Caco-2 (cell line): Measurements from ENCODE around the gene RAD51C. TPM values are rescaled to one million over a fixed set of nuclear protein-coding genes. Genes with fewer than 3 reads are reported as not detected.
A peak's percentile ranks its signal among the peaks of the same experiment; 100 is the strongest.
"Not testable (repeated sequence)": the region's sequence is repeated elsewhere in the genome, so short reads cannot be mapped to it uniquely, and the experiment has no call there.

Experiments used
- Bru-seq: library from RNA; stranded (reverse); fragments of 400-500 nt; gene quantifications from one replicate; lab custom pipeline; 2021; lab: Mats Ljungman, UMichigan
- BruChase-seq, 2 experiments: library from RNA; stranded (reverse); fragments of 400-500 nt; gene quantifications; one replicate each; lab custom pipeline; 2021; lab: Mats Ljungman, UMichigan
- BruUV-seq: library from RNA; stranded (reverse); fragments of 400-500 nt; replicated peaks from 2 replicates; lab custom pipeline; 2021; lab: Mats Ljungman, UMichigan
- CTCF ChIA-PET: fragments of 300-600 bp; sonication (Branson Sonifier 250); formaldehyde crosslinking; loops from one replicate; lab custom pipeline; 2022; ENCODE audit warnings: antibody characterized with exemption; lab: Charles Lee
- POLR2A ChIA-PET: fragments of 300-600 bp; sonication (Branson Sonifier 250); formaldehyde crosslinking; loops from one replicate; lab custom pipeline; 2022; ENCODE audit warnings: antibody characterized with exemption; lab: Charles Lee
- DNase-seq, 2 experiments: peaks; one replicate each; pipeline versions ENCODE4 v3.0.0 to v3.0.0-alpha.2; 2020 to 2022
- H3K27me3 ChIP-seq: replicated peaks from 2 replicates; pipeline ENCODE4 v1.6.0; 2011; ENCODE audit warnings: low read length; ENCODE audit not compliant: control insufficient read depth, insufficient read depth
- H3K36me3 ChIP-seq: 2 replicates; pipeline ENCODE4 v1.5.1; 2011; ENCODE audit warnings: low read length; ENCODE audit not compliant: control insufficient read depth, insufficient read depth
- H3K4me1 ChIP-seq: fragments of 250-450 bp; sonication (Bioruptor Pico); 2 replicates; pipeline ENCODE4 v1.5.1; 2020; ENCODE audit warnings: mild to moderate bottlenecking
- H3K4me3 ChIP-seq: 2 replicates; pipeline ENCODE4 v1.5.1; 2011; ENCODE audit warnings: low read depth, mild to moderate bottlenecking, control low read depth, low read length
- H3K9me3 ChIP-seq: fragments of 250-450 bp; sonication (Bioruptor Pico); 2 replicates; pipeline ENCODE4 v1.5.1; 2020; ENCODE audit warnings: mild to moderate bottlenecking, moderate library complexity
- H3K27ac Mint-ChIP-seq: one replicate; pipeline ENCODE4 v1.8.0; 2022; ENCODE audit warnings: mixed read lengths; ENCODE audit not compliant: unreplicated experiment
- H3K27me3 Mint-ChIP-seq: one replicate; pipeline ENCODE4 v1.8.0; 2022; ENCODE audit warnings: mixed read lengths; ENCODE audit not compliant: insufficient read depth, unreplicated experiment
- H3K36me3 Mint-ChIP-seq: one replicate; pipeline ENCODE4 v1.8.0; 2022; ENCODE audit warnings: mild to moderate bottlenecking, mixed read lengths; ENCODE audit not compliant: insufficient read depth, unreplicated experiment
- H3K4me1 Mint-ChIP-seq: one replicate; pipeline ENCODE4 v1.8.0; 2022; ENCODE audit warnings: low read depth, mixed read lengths; ENCODE audit not compliant: unreplicated experiment
- H3K4me3 Mint-ChIP-seq: one replicate; pipeline ENCODE4 v1.8.0; 2022; ENCODE audit warnings: mild to moderate bottlenecking, moderate library complexity, mixed read lengths; ENCODE audit not compliant: unreplicated experiment
- H3K9me3 Mint-ChIP-seq: one replicate; pipeline ENCODE4 v1.8.0; 2022; ENCODE audit warnings: mixed read lengths; ENCODE audit not compliant: unreplicated experiment
- intact Hi-C: fragments of 100-400 bp; cut with micrococcal nuclease; formaldehyde crosslinking; loops from one replicate; pipeline ENCODE4 v1.10.0; 2022; ENCODE audit not compliant: unreplicated experiment
- long read RNA-seq: library from polyadenylated mRNA; stranded (forward); transcript quantifications from one replicate; pipeline ENCODE4 v2.0.0, GENCODE V29; 2022
- total RNA-seq: library from RNA; stranded (reverse); gene quantifications from 2 replicates; pipeline ENCODE4 v1.2.3, GENCODE V29; 2022
- TF ChIP-seq, protein P1 (sequence below), 2 experiments: fragments of 200-600 bp in 1 of 2; IDR thresholded peaks; 1 replicate in 1 of 2; 2 replicates in 1 of 2; pipeline versions ENCODE4 v1.5.1 to v1.8.0; 2011 to 2022; ENCODE audit warnings: antibody characterized with exemption in 1 of 2, control low read depth in 1 of 2, inconsistent platforms in 1 of 2, low read depth in 1 of 2, low read length in 1 of 2, mild to moderate bottlenecking in 1 of 2, moderate library complexity in 1 of 2; ENCODE audit not compliant: insufficient read depth in 1 of 2, severe bottlenecking in 1 of 2, unreplicated experiment in 1 of 2

Gene RAD51C
- total RNA-seq (59.0 and 61.2 TPM in 2 replicates), Bru-seq, nascent RNA (percentile 62 among the genes with signal in this experiment), BruChase-seq, experiment 1, labeled RNA remaining after a 2-hour chase (percentile 68 among the genes with signal in this experiment), BruChase-seq, experiment 2, labeled RNA remaining after a 6-hour chase (percentile 72 among the genes with signal in this experiment)
- long read RNA-seq, transcript RAD51C-203 (2 exons, 567 nt): minor isoform, 21 of 143 reads
- long read RNA-seq, transcript RAD51C-201 (9 exons, 2,591 nt): major isoform, 58 of 143 reads
- long read RNA-seq, partial matches to known transcripts: 8 of 143 reads
- long read RNA-seq, other reads (novel, unspliced or antisense): 52 of 143 reads

- intact Hi-C loops: loop anchor here (1.0 kb wide), 2 partner anchors 33 to 174 kb away; no protein-coding TSS in a partner anchor
- peaks cover 11% of the 10 kb centered on the region for H3K4me1 Mint-ChIP-seq
These were observed at the start of gene RAD51C for GRCh38 chr17:58692239-58693055. Gene RAD51C (plus strand): TSS chr17:58692602. CDS start chr17:58692644, 42 bp downstream.

DNA sequence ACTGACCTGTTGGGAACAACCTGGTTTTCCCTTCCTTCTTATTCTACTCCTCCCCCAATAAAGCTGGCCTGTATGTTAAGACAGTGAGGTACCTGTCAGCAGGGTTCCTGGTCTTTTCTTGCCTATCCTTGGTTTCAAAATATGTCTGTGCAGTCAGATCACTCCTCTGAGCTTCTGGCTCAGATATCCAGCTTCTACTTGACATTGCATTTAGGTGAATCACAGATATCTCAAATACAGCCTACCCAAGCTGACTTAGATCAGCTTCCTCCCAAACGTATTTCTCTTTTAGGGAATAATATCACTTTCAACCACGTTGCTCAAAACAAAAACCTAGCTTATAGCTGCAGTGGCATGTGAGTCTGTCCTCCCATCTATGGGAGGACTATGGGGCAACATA is 49.3 kb upstream of the RAD51C start:
- no peaks in the 10 kb centered on the region; the same call in 1 of the 2 replicates for H3K9me3 ChIP-seq
- Mint-ChIP-seq H3K36me3 (peaks cover 6% of the 10 kb centered on the region), H3K4me3 (no peak overlapping the region), H3K27ac (no peak overlapping the region), H3K27me3 (no peaks in the 10 kb centered on the region), H3K4me1 (no peaks in the 10 kb centered on the region), H3K9me3 (no peaks in the 10 kb centered on the region)
- intact Hi-C loops: no loop called here
- ChIA-PET CTCF (no interaction called here), POLR2A (interaction anchor here (1.7 kb wide), 1 partner anchor 11 kb away, joined by 9 read pairs; no protein-coding TSS in a partner anchor)
- no peaks in the 10 kb centered on the region for H3K36me3 ChIP-seq
- H3K27me3 ChIP-seq: no peaks in the 10 kb centered on the region
- DNase-seq: no peak
- no peak overlapping the region for H3K4me3 ChIP-seq
- TF ChIP-seq, protein P1, sequence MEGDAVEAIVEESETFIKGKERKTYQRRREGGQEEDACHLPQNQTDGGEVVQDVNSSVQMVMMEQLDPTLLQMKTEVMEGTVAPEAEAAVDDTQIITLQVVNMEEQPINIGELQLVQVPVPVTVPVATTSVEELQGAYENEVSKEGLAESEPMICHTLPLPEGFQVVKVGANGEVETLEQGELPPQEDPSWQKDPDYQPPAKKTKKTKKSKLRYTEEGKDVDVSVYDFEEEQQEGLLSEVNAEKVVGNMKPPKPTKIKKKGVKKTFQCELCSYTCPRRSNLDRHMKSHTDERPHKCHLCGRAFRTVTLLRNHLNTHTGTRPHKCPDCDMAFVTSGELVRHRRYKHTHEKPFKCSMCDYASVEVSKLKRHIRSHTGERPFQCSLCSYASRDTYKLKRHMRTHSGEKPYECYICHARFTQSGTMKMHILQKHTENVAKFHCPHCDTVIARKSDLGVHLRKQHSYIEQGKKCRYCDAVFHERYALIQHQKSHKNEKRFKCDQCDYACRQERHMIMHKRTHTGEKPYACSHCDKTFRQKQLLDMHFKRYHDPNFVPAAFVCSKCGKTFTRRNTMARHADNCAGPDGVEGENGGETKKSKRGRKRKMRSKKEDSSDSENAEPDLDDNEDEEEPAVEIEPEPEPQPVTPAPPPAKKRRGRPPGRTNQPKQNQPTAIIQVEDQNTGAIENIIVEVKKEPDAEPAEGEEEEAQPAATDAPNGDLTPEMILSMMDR (IDR thresholded peaks at IDR 0.05; ENCODE audit: insufficient read depth in 1 of 2, low read depth in 1 of 2, low read length in 1 of 2, severe bottlenecking in 1 of 2, unreplicated experiment in 1 of 2): no peak
- no peaks in the 10 kb centered on the region; the same call in 1 of the 2 replicates for H3K4me1 ChIP-seq
- BruUV-seq: no TSS peak

More at GRCh38 chr17:58692239-58693055, at the start of gene RAD51C:
- no peaks in the 10 kb centered on the region for H3K36me3 ChIP-seq
- DNase-seq: peak; percentile 87 to 90
- Mint-ChIP-seq H3K4me3 (peak within 1 kb of the TSS; percentile 91), H3K27me3 (no peaks in the 10 kb centered on the region), H3K36me3 (peaks cover 26% of the 10 kb centered on the region), H3K27ac (peak within 1 kb of the TSS; percentile 86), H3K9me3 (no peaks in the 10 kb centered on the region)
- TF ChIP-seq, protein P1 (IDR thresholded peaks at IDR 0.05; ENCODE audit: insufficient read depth in 1 of 2, low read depth in 1 of 2, low read length in 1 of 2, severe bottlenecking in 1 of 2, unreplicated experiment in 1 of 2): no peak
- no peaks in the 10 kb centered on the region for H3K9me3 ChIP-seq
- BruUV-seq: TSS peak; percentile 82
- H3K4me3 ChIP-seq: peak within 1 kb of the TSS; percentile 47
- H3K4me1 ChIP-seq: peaks cover 18% of the 10 kb centered on the region
- ChIA-PET CTCF (interaction anchor here (1.4 kb wide), 1 partner anchor 61 kb away, joined by 3 read pairs; no protein-coding TSS in a partner anchor), POLR2A (interaction anchor here (0.6 to 1.4 kb wide), 7 partner anchors 33 to 990 kb away, joined by 3 to 19 read pairs (median 3); partner anchors contain the start of gene SKA2)
- H3K27me3 ChIP-seq: no peaks in the 10 kb centered on the region

DNA sequence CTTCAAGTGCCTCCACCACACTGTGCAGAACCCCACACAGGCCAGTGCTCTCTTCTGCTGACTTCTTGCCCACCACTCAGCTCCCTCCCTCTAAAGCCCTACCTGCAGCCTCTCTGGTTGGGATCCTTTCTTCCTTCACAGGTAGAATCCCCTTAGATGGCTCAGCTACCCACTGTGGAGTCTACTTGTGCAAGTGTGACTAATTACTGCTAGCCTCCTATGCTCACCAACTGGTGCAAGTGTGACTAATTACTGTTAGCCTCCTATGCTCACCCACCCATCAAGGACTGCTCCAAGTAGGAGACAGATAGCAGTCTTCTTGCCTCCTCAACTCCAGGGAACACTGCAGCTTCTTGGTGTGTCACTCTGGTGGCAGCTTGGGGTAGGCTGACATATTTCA is 44.2 kb upstream of the RAD51C start:
- Mint-ChIP-seq H3K36me3 (peaks cover 6% of the 10 kb centered on the region), H3K4me1 (no peaks in the 10 kb centered on the region), H3K27ac (no peak overlapping the region), H3K27me3 (no peaks in the 10 kb centered on the region), H3K9me3 (no peaks in the 10 kb centered on the region), H3K4me3 (no peak overlapping the region)
- Histone ChIP-seq H3K9me3 (no peaks in the 10 kb centered on the region), H3K27me3 (no peaks in the 10 kb centered on the region), H3K36me3 (no peaks in the 10 kb centered on the region), H3K4me1 (no peaks in the 10 kb centered on the region), H3K4me3 (no peak overlapping the region)
- no TSS peak for BruUV-seq
- intact Hi-C loops: no loop called here
- ChIA-PET POLR2A (no interaction called here), CTCF (no interaction called here)
- TF ChIP-seq, protein P1 (IDR thresholded peaks at IDR 0.05; ENCODE audit: insufficient read depth in 1 of 2, low read depth in 1 of 2, low read length in 1 of 2, severe bottlenecking in 1 of 2, unreplicated experiment in 1 of 2): no peak
- no peak for DNase-seq

DNA sequence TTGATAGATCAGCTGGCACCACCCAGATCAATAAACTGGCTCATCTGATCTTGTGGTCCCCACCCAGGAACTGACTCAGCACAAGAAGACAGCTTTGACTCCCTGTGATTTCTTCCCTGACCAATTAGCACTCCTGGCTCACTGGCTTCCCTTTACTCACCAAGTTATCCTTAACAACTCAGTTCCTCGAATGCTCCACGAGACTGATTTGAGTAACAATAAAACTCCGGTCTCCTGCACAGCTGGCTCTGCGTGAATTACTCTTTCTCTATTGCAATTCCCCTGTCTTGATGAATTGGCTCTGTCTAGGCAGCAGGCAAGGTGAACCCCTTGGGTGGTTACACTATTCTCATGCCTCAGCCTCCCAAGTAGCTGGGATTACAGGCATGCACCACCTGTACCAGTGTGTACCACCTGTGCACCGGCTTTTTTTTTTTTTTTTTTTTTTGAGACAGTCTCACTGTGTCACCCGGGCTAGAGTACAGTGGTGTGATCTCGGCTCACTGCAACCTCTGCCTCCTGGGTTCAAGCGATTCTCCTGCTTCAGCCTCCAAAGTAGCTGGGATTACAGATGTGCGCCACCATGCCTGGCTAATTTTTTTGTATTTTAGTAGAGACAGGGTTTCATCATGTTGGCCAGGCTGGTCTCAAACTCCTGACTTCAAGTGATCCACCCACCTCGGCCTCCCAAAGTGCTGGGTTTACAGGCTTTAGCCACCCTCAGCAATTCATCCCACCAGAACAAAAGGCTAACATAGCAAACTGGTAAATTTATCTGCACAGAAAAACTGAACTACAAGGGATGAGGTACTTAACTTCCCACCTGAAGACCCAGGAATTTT is 34.2 kb upstream of the RAD51C start:
- not testable (repeated sequence) for H3K9me3 ChIP-seq, BruUV-seq, H3K4me1 ChIP-seq, H3K9me3 Mint-ChIP-seq, H3K27me3 ChIP-seq, H3K27me3 Mint-ChIP-seq, H3K36me3 ChIP-seq, DNase-seq
- Mint-ChIP-seq H3K27ac (peak overlapping the region; percentile 99), H3K36me3 (peaks cover 14% of the 10 kb centered on the region), H3K4me3 (peak overlapping the region; percentile 70), H3K4me1 (peaks cover 11% of the 10 kb centered on the region)
- ChIA-PET CTCF (interaction anchor here (0.5 kb wide), 1 partner anchor 34 kb away, joined by 6 read pairs; no protein-coding TSS in a partner anchor), POLR2A (interaction anchor here (0.6 to 3.1 kb wide), 3 partner anchors 9 to 27 kb away, joined by 3 to 34 read pairs (median 4); no protein-coding TSS in a partner anchor)
- H3K4me3 ChIP-seq: peak overlapping the region; percentile 43
- intact Hi-C loops: loop anchor here (1.0 kb wide), 1 partner anchor 19 kb away; no protein-coding TSS in a partner anchor
